Measurements from ENCODE around the gene GMDS. TPM values are rescaled to one million over a fixed set of nuclear protein-coding genes. Genes with fewer than 3 reads are reported as not detected.

Gene GMDS
- total and polyA plus RNA-seq, 2 donors (not counting 1 experiment from before 2014, with no cell fraction given), result 11.5 to 16.4 TPM

- TF ChIP-seq EZH2 (IDR thresholded peaks at IDR 0.05; ENCODE audit: borderline replicate concordance, insufficient read depth, low read depth, low read length, poor library complexity, severe bottlenecking) (no peak), CTCF (IDR thresholded peaks at IDR 0.05) (no peak)
- ChIA-PET CTCF (no interaction called here), POLR2A (no interaction called here)
- H3K79me2 ChIP-seq (ENCODE audit: control insufficient read depth, insufficient read depth, low read length), result no peaks in the 10 kb centered on the region
- no peak overlapping the region for H2AFZ ChIP-seq (ENCODE audit: insufficient read depth, low read depth, low read length, poor library complexity, severe bottlenecking)
- no peak overlapping the region for H3K27ac ChIP-seq (ENCODE audit: low read length in 2 of 2)
- no peak overlapping the region for H3K4me3 ChIP-seq (ENCODE audit: control extremely low read depth in 1 of 5, extremely low read depth in 1 of 5, insufficient read depth in 1 of 5, low read depth in 2 of 5, low read length in 4 of 5)
- H3K9ac ChIP-seq (ENCODE audit: low read length), result no peak overlapping the region
- no peaks in the 10 kb centered on the region for H3K4me1 ChIP-seq (ENCODE audit: control insufficient read depth in 2 of 2, insufficient read depth in 2 of 2, low read length in 2 of 2)
- no peaks in the 10 kb centered on the region for H4K20me1 ChIP-seq (ENCODE audit: control insufficient read depth, insufficient read depth, low read length, poor library complexity, severe bottlenecking)
- Mint-ChIP-seq H3K4me3 (no peak overlapping the region), H3K9me3 (ENCODE audit: insufficient read depth) (no peaks in the 10 kb centered on the region), H3K4me1 (no peaks in the 10 kb centered on the region), H3K27me3 (peaks cover 25% of the 10 kb centered on the region), H3K27ac (no peak overlapping the region)
- WGBS (ENCODE audit: insufficient coverage), result 100% methylated on average over 8 of the region's 12 CpGs
- H3K9me3 ChIP-seq (ENCODE audit: control extremely low read depth in 1 of 3, control insufficient read depth in 2 of 3, insufficient read depth in 1 of 3, low read length in 2 of 3), result no peaks in the 10 kb centered on the region
- peaks cover 0 to 10% (median 1%) of the 10 kb centered on the region in 4 experiments for H3K27me3 ChIP-seq (replicated peaks in 1 of 4; ENCODE audit: control extremely low read depth in 1 of 4, control insufficient read depth in 3 of 4, insufficient read depth in 4 of 4, low read length in 3 of 4)
- ATAC-seq (ENCODE audit: low read depth) (no peak), DNase-seq (no peak)
- H3K4me2 ChIP-seq (replicated peaks; ENCODE audit: low read depth, low read length, poor library complexity, severe bottlenecking), result no peak overlapping the region
- intact Hi-C loops (cut with micrococcal nuclease), result no loop called here
- no peaks in the 10 kb centered on the region for H3K36me3 ChIP-seq (replicated peaks in 1 of 2; ENCODE audit: control extremely low read depth in 1 of 2, control insufficient read depth in 1 of 2, extremely low read depth in 1 of 2, insufficient read depth in 2 of 2, low read length in 1 of 2)
Observed at GRCh38 chr6:1587977-1588376, 657.4 kb downstream of the GMDS start.

GRCh38 chr6:1587546-1587945 lies 657.9 kb downstream of the GMDS start:
- H3K4me1 ChIP-seq (ENCODE audit: control insufficient read depth in 2 of 2, insufficient read depth in 2 of 2, low read length in 2 of 2), result no peaks in the 10 kb centered on the region
- POLR2A ChIA-PET, result no interaction called here
- Mint-ChIP-seq H3K4me3 (no peak overlapping the region), H3K27ac (no peak overlapping the region), H3K4me1 (no peaks in the 10 kb centered on the region), H3K27me3 (peaks cover 23% of the 10 kb centered on the region), H3K9me3 (ENCODE audit: insufficient read depth) (no peaks in the 10 kb centered on the region)
- H3K9me3 ChIP-seq (ENCODE audit: control extremely low read depth in 1 of 3, control insufficient read depth in 2 of 3, insufficient read depth in 1 of 3, low read length in 2 of 3), result no peaks in the 10 kb centered on the region
- 94% methylated on average over 6 of the region's 7 CpGs for WGBS (ENCODE audit: insufficient coverage)
- no peaks in the 10 kb centered on the region for H3K79me2 ChIP-seq (ENCODE audit: control insufficient read depth, insufficient read depth, low read length)
- no peak overlapping the region for H3K4me3 ChIP-seq (ENCODE audit: control extremely low read depth in 1 of 5, extremely low read depth in 1 of 5, insufficient read depth in 1 of 5, low read depth in 2 of 5, low read length in 4 of 5)
- no peak overlapping the region for H3K9ac ChIP-seq (ENCODE audit: low read length)
- intact Hi-C loops (cut with micrococcal nuclease), result no loop called here
- no peak overlapping the region for H3K4me2 ChIP-seq (replicated peaks; ENCODE audit: low read depth, low read length, poor library complexity, severe bottlenecking)
- DNase-seq (no peak), ATAC-seq (ENCODE audit: low read depth) (no peak)
- CTCF ChIA-PET, result interaction anchor here (0.9 to 1.5 kb wide), 2 partner anchors 9 to 11 kb away, joined by 3 read pairs; no protein-coding TSS in a partner anchor
- no peaks in the 10 kb centered on the region for H4K20me1 ChIP-seq (ENCODE audit: control insufficient read depth, insufficient read depth, low read length, poor library complexity, severe bottlenecking)
- no peak overlapping the region for H3K27ac ChIP-seq (ENCODE audit: low read length in 2 of 2)
- TF ChIP-seq CTCF (IDR thresholded peaks at IDR 0.05) (no peak), EZH2 (IDR thresholded peaks at IDR 0.05; ENCODE audit: borderline replicate concordance, insufficient read depth, low read depth, low read length, poor library complexity, severe bottlenecking) (no peak)
- no peaks in the 10 kb centered on the region for H3K36me3 ChIP-seq (replicated peaks in 1 of 2; ENCODE audit: control extremely low read depth in 1 of 2, control insufficient read depth in 1 of 2, extremely low read depth in 1 of 2, insufficient read depth in 2 of 2, low read length in 1 of 2)
- H2AFZ ChIP-seq (ENCODE audit: insufficient read depth, low read depth, low read length, poor library complexity, severe bottlenecking), result no peak overlapping the region
- H3K27me3 ChIP-seq (replicated peaks in 1 of 4; ENCODE audit: control extremely low read depth in 1 of 4, control insufficient read depth in 3 of 4, insufficient read depth in 4 of 4, low read length in 3 of 4), result peaks cover 0 to 10% (median 1%) of the 10 kb centered on the region in 4 experiments
